Endothelial cell of umbilical vein (primary cell): Measurements from ENCODE around the gene ZBTB4.

Experiments used
- EZH2 ChIP-seq: IDR thresholded peaks from 2 replicates; pipeline ENCODE4 v1.6.1; 2012; ENCODE audit warnings: borderline replicate concordance, low read depth, mild to moderate bottlenecking, moderate library complexity, low read length, inconsistent platforms; ENCODE audit not compliant: severe bottlenecking
- JUN ChIP-seq: IDR thresholded peaks from 2 replicates; pipeline ENCODE4 v1.6.1; 2011; ENCODE audit warnings: borderline replicate concordance, low read depth; ENCODE audit not compliant: insufficient read length, insufficient read depth
- POLR2AphosphoS5 ChIP-seq: IDR thresholded peaks from 2 replicates; pipeline ENCODE4 v1.6.1; 2012; ENCODE audit warnings: low read depth, mild to moderate bottlenecking, control low read depth, low read length, moderate library complexity; ENCODE audit not compliant: insufficient read depth
- TF ChIP-seq, protein P1 (sequence below), 2 donors: IDR thresholded peaks; 1 replicate in 1 of 2; 2 replicates in 1 of 2; pipeline ENCODE4 v1.5.1; 2011; ENCODE audit warnings: low read length in 2 of 2, mild to moderate bottlenecking in 2 of 2, moderate library complexity in 2 of 2, control low read depth in 1 of 2, inconsistent platforms in 1 of 2, low read depth in 1 of 2; ENCODE audit not compliant: insufficient read depth in 1 of 2; ENCODE audit errors: extremely low read depth in 1 of 2

DNA sequence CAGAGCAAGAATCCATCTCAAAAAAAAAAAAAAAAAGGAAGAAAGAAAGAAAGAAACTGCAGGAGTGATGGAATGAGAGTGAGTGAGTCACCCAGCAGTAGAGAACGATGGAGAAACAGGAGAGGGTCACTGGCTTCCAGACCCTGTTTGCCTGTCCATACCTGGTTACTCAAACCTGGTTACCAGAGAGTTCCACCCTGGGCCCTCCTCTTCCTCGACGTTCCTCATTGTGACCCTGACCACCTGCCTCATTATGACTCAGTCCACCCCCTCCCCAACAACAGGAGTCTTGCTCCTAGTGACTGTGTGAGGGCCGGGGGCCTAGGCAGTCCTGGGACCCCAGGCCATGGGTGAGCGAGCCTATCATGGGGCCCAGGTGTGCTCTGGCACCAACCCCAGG lies 50.9 kb downstream of the ZBTB4 start, which contains the start of gene SPEM3:
- TF ChIP-seq, protein P1, sequence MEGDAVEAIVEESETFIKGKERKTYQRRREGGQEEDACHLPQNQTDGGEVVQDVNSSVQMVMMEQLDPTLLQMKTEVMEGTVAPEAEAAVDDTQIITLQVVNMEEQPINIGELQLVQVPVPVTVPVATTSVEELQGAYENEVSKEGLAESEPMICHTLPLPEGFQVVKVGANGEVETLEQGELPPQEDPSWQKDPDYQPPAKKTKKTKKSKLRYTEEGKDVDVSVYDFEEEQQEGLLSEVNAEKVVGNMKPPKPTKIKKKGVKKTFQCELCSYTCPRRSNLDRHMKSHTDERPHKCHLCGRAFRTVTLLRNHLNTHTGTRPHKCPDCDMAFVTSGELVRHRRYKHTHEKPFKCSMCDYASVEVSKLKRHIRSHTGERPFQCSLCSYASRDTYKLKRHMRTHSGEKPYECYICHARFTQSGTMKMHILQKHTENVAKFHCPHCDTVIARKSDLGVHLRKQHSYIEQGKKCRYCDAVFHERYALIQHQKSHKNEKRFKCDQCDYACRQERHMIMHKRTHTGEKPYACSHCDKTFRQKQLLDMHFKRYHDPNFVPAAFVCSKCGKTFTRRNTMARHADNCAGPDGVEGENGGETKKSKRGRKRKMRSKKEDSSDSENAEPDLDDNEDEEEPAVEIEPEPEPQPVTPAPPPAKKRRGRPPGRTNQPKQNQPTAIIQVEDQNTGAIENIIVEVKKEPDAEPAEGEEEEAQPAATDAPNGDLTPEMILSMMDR (IDR thresholded peaks at IDR 0.05; ENCODE audit: extremely low read depth in 1 of 2, insufficient read depth in 1 of 2, low read depth in 1 of 2, low read length in 2 of 2): no peak
- TF ChIP-seq EZH2: no peak
- no peak for TF ChIP-seq POLR2AphosphoS5
- no peak for TF ChIP-seq JUN
